Smooth muscle cell (in vitro differentiated cells): Measurements from ENCODE around the gene BCL2. TPM values are rescaled to one million over a fixed set of nuclear protein-coding genes. Genes with fewer than 3 reads are reported as not detected.

Experiments
- DNase-seq: peaks from one replicate; lab custom pipeline; 2025; ENCODE audit not compliant: unreplicated experiment; lab: John Stamatoyannopoulos, UW
- H2AFZ ChIP-seq: fragments of 200-600 bp; sonication (generic); 2 replicates; pipeline ENCODE4 v1.6.0; 2016; ENCODE audit warnings: antibody characterized with exemption, low read depth, mild to moderate bottlenecking
- H3F3A ChIP-seq: fragments of 200-600 bp; sonication (generic); 2 replicates; pipeline ENCODE4 v1.6.0; 2017; ENCODE audit warnings: antibody characterized with exemption, low read depth
- H3K27ac ChIP-seq: fragments of 200-600 bp; sonication (generic); 2 replicates; pipeline ENCODE4 v1.5.1; 2016; ENCODE audit warnings: low read depth, mild to moderate bottlenecking
- H3K27me3 ChIP-seq: fragments of 200-600 bp; sonication (generic); 2 replicates; pipeline ENCODE4 v1.6.1; 2016; ENCODE audit warnings: low read depth, mild to moderate bottlenecking
- H3K36me3 ChIP-seq: fragments of 200-600 bp; sonication (generic); 2 replicates; pipeline ENCODE4 v1.5.1; 2016; ENCODE audit warnings: low read depth
- H3K4me1 ChIP-seq: fragments of 200-600 bp; sonication (generic); 2 replicates; pipeline ENCODE4 v1.5.1; 2016; ENCODE audit warnings: low read depth
- H3K4me2 ChIP-seq: fragments of 200-600 bp; sonication (generic); 2 replicates; pipeline ENCODE4 v1.6.0; 2016; ENCODE audit warnings: mild to moderate bottlenecking
- H3K4me3 ChIP-seq: fragments of 200-600 bp; sonication (generic); 2 replicates; pipeline ENCODE4 v1.5.1; 2016; ENCODE audit warnings: mild to moderate bottlenecking
- H3K79me2 ChIP-seq: fragments of 200-600 bp; sonication (generic); 2 replicates; pipeline ENCODE4 v1.6.0; 2016; ENCODE audit warnings: low read depth, mild to moderate bottlenecking
- H3K9ac ChIP-seq: fragments of 200-600 bp; sonication (generic); 2 replicates; pipeline ENCODE4 v1.6.0; 2016; ENCODE audit warnings: low read depth
- H3K9me3 ChIP-seq: fragments of 200-600 bp; sonication (generic); replicated peaks from 2 replicates; pipeline ENCODE4 v1.5.1; 2016; ENCODE audit warnings: low read depth
- H4K20me1 ChIP-seq: fragments of 200-600 bp; sonication (generic); 2 replicates; pipeline ENCODE4 v1.6.0; 2016; ENCODE audit warnings: low read depth
- WGBS: methylation state at CpG from one replicate; pipeline ENCODE4 v1.1.7; 2016; ENCODE audit warnings: low lambda C conversion rate; 5-methylcytosine and 5-hydroxymethylcytosine counted together
- polyA plus RNA-seq: library from polyadenylated mRNA; unstranded; fragments of >200 nt; fragmentation: Nextera tagmentation; extraction: Ambion mirVana; gene quantifications from 2 replicates; pipeline ENCODE4 v1.2.1, GENCODE V29; 2016
- total RNA-seq: library from RNA; depleted of rRNA; stranded (reverse); fragments of >200 nt; gene quantifications from 2 replicates; pipeline ENCODE4 v1.2.3, GENCODE V29; 2014
- TF ChIP-seq, protein P1 (sequence below): fragments of 200-600 bp; sonication (generic); IDR thresholded peaks from 2 replicates; pipeline ENCODE4 v1.5.1; 2017; ENCODE audit warnings: borderline replicate concordance, mild to moderate bottlenecking, antibody characterized with exemption; ENCODE audit not compliant: insufficient read depth, poor library complexity, severe bottlenecking

Gene BCL2
- total and polyA plus RNA-seq, 2 experiments from 2014 or later = 0.85 TPM; not detected in 1

DNA sequence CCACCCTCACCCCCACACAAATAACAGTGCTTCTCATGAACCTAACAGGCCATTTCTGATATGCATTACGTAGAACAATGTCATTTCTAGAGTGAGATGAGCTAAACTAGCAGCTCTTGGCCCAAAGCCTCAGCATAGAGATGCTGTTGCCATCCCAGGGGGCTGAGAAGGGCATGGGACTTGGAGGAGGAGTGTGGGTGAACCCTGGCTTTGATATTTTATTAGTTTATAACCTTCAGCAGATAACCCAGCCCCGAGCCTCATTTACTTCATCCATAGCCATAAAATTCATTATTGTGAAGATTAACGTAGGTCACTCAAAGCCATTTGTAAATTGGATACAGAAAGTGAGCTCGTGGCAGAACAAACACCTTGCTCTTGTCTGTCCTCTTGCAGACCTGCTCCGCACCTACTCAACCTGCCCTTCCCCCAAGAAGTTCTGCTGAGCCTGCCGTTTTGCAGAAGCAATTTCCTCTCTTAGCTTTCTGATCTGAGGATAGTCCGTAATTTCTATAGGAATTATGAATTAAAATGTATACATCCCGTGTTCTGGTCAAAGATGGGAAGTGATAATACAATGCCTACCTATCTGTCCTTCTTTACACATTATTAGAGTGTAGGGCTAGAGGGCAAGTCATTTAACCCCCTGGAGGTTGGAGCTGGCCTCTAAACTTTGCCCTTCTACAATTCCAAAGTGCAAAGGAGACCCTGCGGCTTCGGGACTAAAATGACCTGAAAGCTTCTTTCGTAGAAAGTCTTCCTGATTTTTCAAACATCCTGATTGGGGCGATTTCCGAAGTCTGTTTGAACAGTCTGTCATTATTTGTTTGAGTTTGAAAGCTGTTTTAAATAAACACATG, 187.4 kb downstream of the BCL2 start:
- H4K20me1 ChIP-seq = no peaks in the 10 kb centered on the region
- no peaks in the 10 kb centered on the region for H3K9me3 ChIP-seq
- no peak for DNase-seq
- no peak overlapping the region for H3K4me2 ChIP-seq
- 88% methylated on average over 13 of the region's 13 CpGs for WGBS
- H3K9ac ChIP-seq = no peak overlapping the region
- H3K4me1 ChIP-seq = no peaks in the 10 kb centered on the region
- no peak overlapping the region for H2AFZ ChIP-seq
- H3K4me3 ChIP-seq = no peak overlapping the region
- TF ChIP-seq, protein P1, sequence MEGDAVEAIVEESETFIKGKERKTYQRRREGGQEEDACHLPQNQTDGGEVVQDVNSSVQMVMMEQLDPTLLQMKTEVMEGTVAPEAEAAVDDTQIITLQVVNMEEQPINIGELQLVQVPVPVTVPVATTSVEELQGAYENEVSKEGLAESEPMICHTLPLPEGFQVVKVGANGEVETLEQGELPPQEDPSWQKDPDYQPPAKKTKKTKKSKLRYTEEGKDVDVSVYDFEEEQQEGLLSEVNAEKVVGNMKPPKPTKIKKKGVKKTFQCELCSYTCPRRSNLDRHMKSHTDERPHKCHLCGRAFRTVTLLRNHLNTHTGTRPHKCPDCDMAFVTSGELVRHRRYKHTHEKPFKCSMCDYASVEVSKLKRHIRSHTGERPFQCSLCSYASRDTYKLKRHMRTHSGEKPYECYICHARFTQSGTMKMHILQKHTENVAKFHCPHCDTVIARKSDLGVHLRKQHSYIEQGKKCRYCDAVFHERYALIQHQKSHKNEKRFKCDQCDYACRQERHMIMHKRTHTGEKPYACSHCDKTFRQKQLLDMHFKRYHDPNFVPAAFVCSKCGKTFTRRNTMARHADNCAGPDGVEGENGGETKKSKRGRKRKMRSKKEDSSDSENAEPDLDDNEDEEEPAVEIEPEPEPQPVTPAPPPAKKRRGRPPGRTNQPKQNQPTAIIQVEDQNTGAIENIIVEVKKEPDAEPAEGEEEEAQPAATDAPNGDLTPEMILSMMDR = no peak
- H3K79me2 ChIP-seq = no peaks in the 10 kb centered on the region
- no peaks in the 10 kb centered on the region for H3F3A ChIP-seq
- H3K27ac ChIP-seq = no peak overlapping the region
- no peaks in the 10 kb centered on the region for H3K36me3 ChIP-seq
- H3K27me3 ChIP-seq = peaks cover 25% of the 10 kb centered on the region

DNA sequence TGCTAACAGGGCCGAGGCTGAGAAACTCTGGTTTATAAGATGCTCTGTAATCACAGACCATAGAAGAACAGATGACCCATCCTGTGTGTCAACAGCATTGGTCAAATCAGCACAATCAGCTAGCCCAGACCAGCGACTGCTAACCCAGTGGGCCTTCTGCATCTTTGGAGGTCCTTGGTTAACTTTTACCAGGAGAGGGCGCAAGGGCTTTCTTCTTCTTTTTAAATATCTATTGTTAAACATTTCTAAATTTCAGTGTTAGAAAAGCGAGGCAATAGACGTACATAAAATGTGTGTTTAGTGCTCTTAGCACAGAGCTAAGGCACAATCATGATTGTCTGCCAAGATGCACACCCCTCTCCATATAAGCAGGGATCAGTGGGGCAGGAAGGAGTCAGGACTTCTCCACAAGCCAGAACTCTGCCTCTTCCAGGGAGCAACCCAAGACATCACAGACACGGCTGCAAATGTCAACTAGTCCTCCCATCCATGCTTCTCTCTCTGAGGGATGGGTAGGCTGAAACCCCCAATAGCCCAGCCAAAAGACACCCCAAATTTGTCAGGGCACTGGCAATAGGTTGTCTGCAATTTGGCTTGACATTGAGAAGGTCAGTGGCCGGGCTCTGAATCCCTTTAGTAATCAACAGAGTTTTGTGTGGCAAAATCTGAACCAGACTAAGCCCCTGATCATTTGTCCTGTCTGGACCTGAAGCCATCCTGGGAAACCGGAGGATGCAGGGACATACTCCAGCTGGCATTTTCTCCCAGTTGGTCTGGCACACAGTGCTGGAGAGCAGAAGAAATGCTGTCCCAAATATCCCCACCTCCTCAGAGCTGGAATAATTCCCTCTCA, 188.2 kb downstream of the BCL2 start:
- no peaks in the 10 kb centered on the region for H4K20me1 ChIP-seq
- H3F3A ChIP-seq = no peaks in the 10 kb centered on the region
- H3K9me3 ChIP-seq = no peaks in the 10 kb centered on the region
- no peak overlapping the region for H3K4me2 ChIP-seq
- H3K27me3 ChIP-seq = peaks cover 17% of the 10 kb centered on the region
- H2AFZ ChIP-seq = no peak overlapping the region
- TF ChIP-seq, protein P1 = peak; percentile 68
- no peaks in the 10 kb centered on the region for H3K4me1 ChIP-seq
- no peak overlapping the region for H3K27ac ChIP-seq
- no peaks in the 10 kb centered on the region for H3K36me3 ChIP-seq
- H3K9ac ChIP-seq = no peak overlapping the region
- no peak for DNase-seq
- no peaks in the 10 kb centered on the region for H3K79me2 ChIP-seq
- WGBS = 51% methylated on average over 8 of the region's 8 CpGs
- no peak overlapping the region for H3K4me3 ChIP-seq

DNA sequence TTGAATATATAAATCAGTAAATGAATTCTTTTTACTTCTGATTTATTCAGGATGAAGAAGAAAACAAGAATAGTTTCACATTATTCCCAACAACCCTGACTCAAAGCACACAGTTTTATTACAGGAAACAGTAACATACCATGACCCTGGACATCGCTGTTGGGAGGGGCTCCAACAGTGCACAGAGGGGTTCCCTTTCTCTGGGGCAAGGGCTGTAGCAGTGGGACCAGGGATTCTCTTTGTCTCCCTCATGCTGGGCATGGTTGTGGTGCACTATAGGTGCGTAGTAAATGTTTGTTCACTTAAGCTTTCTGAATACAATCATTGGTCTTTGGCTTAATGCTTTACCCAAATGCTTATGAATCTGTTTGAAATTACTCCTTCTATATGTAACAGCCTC, 189.4 kb downstream of the BCL2 start:
- Histone ChIP-seq H3K9me3 (no peaks in the 10 kb centered on the region), H3K36me3 (no peaks in the 10 kb centered on the region), H3F3A (no peaks in the 10 kb centered on the region), H3K79me2 (no peaks in the 10 kb centered on the region), H3K4me2 (no peak overlapping the region), H2AFZ (no peak overlapping the region), H3K9ac (no peak overlapping the region), H3K27ac (no peak overlapping the region), H3K4me1 (no peaks in the 10 kb centered on the region), H4K20me1 (no peaks in the 10 kb centered on the region), H3K4me3 (no peak overlapping the region), H3K27me3 (peaks cover 7% of the 10 kb centered on the region)
- WGBS = 75% methylated on average over 2 of the region's 2 CpGs
- TF ChIP-seq, protein P1 = no peak
- DNase-seq = no peak
